GM11168 (cell line): Measurements from ENCODE around the gene CNGB1.

Source experiments
- in situ Hi-C: fragments of 300-500 bp; cut with MboI; formaldehyde crosslinking; loops from one replicate; pipeline ENCODE4 v1.12.0; 2022; ENCODE audit warnings: low sequenced_read_pairs; ENCODE audit not compliant: unreplicated experiment

The CNGB1 gene

DNA sequence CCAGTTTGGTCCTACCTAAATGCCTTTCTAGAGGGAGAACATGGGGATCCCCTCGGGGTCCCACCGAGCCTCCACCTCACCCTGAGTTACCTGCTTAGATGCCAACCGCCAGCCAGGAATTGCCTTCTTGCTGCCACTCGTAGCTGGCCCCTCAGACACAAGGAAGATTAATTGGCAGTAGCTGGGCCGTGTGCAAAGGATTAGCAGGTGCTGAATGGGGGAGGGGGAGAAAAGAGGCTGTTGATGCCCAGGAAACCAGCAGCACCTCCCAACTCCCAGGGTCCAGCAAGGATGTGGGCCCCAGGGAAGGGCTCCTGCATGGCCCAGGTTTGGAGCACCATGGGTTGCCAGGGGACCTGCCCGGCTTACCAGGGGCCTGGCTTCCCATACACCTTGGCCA lies at the start of gene CNGB1:
Gene CNGB1, minus strand, starts transcription at position 159 of the 400 bp plus-strand sequence. CDS start 3,842 bp downstream, outside the sequence.
- in situ Hi-C loops: no loop called here

DNA sequence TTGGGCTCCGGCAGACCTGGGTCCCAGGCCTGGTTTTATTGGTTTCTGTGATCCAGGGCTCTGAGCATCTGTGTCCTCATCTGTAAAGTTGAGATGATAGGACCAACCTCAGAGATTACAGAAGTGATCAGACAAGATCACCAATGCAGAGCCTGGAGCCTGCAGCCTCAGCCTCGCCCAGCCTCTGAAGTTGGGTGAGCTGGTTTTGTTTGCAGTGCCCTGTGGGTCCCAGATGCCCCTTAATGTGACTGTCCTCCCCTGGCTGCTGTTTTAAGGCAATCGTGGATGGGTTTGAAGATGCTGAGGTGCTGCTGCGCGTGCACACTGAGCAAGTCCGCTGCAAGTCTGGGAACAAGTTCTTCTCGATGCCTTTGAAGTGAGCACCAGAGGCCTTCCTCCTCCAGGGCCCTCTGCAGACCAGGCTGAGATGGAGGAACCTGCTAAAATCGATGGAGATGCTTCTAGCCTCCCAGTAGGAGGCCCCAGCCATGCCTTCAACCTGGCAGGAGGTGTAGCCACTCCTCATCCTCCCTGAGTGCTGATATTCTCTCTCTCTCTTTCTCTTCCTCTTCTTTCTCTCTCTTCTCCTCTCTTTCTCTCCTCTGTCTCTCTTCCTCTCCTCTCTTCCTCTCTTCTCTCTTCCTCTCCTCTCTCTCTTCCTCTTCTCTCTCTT lies 49.1 kb upstream of the CNGB1 start:
- in situ Hi-C loops: loop anchor here (5.0 kb wide), 1 partner anchor 107 kb away; the partner anchor contains the start of gene CFAP20

DNA sequence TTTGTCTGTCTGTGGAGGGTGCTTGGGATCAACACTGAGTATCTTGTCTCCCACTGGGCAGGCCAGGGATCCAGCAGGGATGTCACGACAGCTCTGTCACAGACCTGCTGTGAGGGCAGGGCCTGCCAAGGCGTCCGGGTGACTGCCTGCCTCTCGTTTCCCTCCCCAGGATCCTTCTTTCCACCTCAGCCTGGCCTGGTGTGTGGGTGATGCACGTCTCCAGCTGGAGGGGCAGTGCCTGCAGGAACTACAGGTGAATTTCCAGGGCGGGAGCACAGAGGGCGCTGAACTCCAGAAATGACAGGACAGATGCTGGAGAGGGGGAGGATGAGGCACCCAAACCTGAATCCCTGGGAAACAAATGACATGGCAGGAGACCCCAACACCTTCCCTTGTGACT lies 47.9 kb upstream of the CNGB1 start:
- in situ Hi-C loops: no loop called here

DNA sequence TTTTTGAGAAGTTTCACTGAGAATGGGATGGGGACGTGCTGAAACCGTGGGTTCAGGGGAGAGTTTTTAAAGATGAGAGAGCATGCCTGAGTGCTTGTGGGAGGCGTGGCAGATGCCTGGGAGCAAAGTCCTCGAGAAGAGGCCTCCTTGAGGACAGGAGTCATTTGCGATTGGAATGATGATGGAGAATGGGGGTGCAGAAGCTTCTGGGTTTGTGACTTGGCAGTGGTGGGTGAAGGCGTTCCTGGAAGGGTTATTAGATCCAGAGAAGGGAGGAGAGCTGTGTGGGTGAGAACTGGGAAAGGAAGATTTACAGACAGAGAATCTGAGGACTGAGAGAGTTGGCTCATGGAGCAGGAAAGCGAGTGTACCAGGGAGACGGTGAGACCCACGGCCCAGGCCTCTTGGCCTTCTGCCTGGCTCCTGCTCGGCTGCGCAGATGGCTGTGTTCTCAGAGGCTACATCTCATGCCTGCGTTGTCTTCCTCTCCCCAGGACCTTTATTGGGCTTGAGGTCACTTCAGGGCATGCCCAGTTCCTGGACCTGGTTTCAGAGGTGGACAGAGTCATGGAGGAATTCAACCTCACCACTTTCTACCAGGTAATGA lies 46.0 kb upstream of the CNGB1 start:
- in situ Hi-C loops: no loop called here

DNA sequence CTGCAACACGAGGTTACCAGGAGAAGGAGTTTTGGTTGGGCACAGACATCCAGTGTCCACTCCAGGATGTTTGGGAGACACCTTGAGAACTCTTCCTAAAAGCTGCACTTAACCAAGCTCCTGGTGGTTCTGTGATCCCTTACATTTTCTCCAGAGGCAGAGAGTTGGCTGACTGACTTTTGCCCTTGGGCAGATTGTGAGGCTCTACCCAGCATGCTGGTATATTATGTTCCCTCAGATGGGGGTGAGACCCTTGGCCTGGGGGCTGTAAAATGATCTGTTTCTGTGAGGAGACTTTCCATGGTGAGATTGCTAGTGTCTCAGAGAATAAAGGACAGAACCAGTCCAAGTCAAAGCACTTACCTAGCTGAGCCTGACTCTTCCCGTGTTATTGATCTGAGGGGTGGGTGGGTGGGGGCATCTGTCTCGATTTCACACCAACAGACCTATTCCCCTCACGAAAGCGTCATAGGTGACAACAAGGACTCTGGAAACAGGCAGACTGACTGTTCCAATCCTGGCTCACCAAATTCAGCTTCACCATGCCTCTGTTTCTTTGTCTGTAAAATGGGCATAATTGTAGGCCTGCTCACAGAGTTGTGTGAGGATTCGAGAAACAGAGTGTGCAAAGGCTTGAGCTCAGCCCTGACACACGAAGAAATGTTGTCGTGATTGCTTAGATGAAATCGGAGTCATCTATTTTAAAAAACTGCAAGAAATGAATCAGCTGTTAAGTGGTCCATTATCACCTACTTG lies 42.5 kb upstream of the CNGB1 start:
- in situ Hi-C loops: no loop called here

DNA sequence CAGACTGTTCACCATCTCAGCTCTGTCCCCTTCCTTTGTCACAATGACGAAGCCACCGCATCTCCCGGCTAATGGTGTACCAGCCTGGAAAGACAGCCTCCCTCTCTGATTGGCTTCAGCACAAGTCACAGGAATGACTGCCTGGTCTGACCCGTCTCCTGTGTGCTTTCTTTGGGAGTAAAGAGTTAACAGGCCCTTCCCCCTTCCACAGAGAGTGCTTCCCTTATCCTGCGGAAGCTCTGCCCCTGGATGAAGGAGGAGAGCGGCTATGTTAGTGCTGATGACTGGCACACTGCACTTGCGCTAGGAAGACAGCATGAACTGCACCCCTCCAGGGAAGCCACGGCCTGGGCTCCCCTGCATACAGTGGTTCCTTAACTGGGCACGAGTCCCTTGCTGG lies 41.6 kb upstream of the CNGB1 start:
- in situ Hi-C loops: no loop called here

DNA sequence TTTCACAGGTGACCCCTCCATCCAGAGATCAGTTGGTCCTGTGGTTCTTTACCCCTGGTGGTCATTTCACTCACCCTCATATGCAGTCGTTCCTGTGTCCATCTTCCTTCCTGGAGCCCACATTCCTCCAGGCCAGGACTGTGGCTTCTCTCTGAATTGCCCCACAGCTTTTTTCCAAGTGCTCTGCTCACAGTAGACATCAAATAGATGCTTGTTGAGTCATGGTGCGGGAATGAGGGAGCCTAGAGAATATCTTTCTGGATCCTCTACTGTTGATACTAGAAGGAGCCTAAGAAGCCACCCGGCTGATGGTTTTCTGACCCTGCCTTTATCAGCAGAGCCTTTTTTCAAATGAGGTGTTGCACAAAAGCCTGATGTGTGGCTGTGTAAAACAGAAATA lies 40.7 kb upstream of the CNGB1 start:
- in situ Hi-C loops: no loop called here

DNA sequence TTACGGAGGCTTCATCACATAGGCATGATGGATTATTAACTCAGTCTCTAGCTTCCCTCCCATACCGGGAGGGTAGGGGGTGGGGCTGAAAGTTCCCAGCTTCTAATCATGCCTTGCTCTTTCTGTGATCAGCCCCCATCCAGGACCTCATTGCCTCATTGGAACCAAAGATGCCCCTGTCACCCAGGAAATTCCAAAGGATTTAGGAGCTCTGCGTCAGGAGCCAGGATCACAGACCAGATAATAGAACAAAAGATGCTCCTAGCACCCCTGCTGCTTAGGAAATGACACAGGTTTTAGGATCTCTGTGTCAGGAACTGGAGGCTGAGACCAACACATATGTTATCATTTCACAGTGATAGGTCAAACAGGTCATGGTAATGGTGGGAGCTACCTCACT lies 40.0 kb upstream of the CNGB1 start:
- in situ Hi-C loops: no loop called here

DNA sequence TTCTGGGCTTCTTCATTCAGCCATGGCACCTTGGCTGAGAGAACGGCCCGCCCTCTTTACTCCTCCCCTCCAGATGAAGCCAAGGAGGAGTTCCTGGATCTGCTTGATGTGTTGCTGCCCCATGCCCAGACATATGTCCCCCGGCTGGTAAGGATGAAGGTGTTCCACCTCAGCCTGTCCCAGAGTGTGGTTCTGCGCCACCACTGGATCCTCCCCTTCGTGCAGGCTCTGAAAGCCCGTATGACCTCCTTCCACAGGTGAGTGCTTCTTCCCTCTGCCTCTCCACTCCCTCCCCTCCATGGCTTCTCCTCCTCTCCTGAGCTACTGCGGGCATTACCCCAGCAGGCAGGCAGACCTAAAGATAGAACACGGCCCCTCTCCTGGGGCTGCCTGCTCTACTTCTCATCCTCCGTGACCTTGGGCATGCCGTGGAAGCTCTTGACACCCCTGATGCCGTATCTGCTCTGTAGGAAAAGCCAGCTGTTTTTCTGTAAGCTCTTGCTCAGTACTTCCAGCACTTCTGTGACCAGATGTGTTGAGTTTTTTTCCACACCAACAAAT lies 39.0 kb upstream of the CNGB1 start:
- in situ Hi-C loops: loop anchor here (10.0 kb wide), 1 partner anchor 115 kb away; no protein-coding TSS in a partner anchor

DNA sequence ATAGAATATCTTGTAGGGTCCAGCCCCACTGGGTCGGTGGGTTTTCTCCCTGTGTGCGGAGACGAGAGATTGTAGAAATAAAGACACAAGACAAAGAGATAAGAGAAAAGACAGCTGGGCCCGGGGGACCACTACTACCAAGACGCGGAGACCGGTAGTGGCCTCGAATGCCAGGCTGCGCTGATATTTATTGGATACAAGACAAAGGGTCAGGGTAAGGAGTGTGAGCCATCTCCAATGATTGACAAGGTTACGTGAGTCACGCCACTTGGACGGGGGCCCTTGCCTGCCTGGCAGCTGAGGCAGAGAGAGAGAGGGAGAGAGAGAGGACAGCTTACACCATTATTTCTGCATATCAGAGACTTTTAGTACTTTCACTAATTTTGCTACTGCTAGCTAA lies 33.8 kb upstream of the CNGB1 start:
- in situ Hi-C loops: loop anchor here (10.0 kb wide), 1 partner anchor 110 kb away; no protein-coding TSS in a partner anchor

DNA sequence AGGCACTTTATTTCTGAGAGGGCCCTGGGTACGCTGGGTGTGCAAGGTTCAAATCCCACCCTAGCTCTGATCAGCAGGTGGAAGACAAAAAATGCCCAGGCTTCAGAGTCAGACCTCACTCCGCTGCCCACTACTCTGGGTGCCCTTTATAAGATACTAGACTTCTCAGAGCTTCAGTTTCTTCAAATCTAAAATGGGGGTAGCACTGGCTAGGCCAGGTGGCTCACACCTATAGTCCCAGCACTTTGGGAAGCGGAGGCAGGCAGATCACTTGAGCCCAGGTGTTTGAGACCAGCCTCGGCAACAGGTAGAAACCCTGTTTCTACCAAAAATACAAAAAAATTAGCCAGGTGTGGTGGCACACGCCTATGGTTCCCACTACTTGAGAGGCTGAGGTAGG lies 32.0 kb upstream of the CNGB1 start:
- in situ Hi-C loops: loop anchor here (10.0 kb wide), 1 partner anchor 108 kb away; no protein-coding TSS in a partner anchor

DNA sequence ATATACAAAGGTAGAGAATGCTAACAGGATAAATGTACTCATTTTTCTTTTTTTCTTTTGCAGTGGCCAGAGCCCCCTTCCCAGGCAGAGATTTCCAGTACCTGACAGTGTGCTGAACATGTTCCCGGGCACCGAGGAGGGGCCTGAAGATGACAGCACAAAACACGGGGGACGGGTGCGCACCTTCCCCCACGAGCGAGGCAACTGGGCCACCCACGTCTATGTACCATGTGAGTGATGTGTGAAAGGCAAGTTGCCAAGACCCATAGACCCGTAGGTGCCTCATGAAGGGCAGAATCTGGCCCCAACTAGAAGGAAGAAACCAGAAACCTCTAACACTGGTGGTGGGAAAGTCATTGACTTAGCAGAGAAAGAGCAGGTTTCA lies 31.5 kb upstream of the CNGB1 start:
- in situ Hi-C loops: loop anchor here (10.0 kb wide), 1 partner anchor 108 kb away; no protein-coding TSS in a partner anchor

DNA sequence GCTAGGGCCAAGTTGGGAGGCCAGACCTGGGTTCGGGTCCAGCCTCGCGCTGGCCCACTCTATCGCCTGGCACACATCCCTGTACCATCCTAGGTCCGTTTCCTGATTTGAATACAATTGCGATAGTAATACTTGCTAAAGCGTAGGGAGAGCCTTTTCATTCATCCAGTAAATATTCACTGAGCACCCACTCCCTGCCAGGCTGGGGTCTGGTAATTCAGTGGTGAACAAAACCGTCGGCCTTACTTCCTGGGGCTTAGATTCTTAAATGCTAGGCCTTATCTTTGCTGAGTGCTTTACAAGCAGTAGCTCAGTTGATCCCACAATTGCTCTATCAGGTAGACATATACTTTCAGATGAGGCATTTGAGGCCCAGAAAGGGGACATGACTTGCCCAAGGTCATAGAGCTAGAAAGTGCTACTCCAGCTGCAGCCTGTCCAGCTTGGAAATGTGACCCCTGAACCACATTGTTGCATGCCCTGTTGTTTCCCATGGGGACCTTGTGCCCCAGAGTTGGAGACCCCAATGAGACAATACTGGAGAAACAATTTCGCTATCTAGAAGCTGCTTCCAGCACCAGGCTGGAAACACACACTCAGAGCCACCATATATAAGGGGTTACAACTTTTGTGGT lies 31.0 kb upstream of the CNGB1 start:
- in situ Hi-C loops: loop anchor here (10.0 kb wide), 1 partner anchor 107 kb away; no protein-coding TSS in a partner anchor

DNA sequence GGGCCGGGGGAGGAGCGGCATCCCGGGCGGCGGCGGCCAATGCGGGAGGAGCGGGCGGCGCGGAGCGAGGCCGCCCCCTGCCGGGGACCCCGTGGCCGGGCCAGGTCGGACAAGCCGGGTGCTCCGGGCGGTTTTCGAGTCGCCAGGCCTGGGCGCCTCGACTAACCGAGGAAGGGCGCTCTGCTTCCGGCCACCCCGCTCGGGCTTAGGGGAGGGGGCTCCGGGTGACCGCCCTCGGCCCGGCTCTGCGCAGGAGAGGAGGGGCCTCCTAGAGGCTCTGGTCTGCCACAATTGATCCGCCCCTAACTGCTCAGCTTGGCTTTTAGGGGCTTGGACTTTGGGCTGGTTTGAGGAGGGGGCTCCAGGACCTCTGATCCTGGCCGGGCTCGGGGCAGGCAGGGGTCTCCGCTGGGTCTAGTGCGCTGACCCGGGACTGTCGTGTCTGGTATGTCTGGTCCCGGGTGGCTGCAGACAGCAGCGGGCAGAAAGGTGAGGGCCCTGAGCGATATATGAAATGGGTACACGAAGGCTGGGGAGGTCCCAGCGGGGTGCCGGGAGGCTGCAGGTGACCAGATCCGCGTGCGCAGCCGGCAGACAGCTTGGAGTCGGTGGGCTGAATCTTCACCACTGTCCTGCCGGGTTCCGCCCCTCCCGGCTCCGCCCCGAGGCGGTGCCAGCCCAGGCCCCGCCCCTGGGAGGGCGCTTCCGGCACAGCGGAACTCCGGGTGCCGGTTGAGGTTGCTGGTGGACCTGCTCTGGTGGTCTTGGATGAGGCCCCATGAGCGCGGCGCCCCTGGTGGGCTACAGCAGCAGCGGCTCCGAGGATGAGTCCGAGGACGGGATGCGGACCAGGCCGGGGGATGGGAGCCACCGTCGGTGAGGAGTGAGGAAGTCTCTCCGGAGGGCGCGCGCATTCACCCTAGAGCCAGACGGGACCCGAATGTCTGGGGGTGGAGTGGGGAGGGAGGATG lies 30.1 kb upstream of the CNGB1 start, which contains the start of gene USB1:
Gene USB1, plus strand, starts transcription at position 702 of the 971 bp plus-strand sequence. Its CDS starts 77 bp downstream, at position 779.
- in situ Hi-C loops: loop anchor here (10.0 kb wide), 1 partner anchor 106 kb away; no protein-coding TSS in a partner anchor

DNA sequence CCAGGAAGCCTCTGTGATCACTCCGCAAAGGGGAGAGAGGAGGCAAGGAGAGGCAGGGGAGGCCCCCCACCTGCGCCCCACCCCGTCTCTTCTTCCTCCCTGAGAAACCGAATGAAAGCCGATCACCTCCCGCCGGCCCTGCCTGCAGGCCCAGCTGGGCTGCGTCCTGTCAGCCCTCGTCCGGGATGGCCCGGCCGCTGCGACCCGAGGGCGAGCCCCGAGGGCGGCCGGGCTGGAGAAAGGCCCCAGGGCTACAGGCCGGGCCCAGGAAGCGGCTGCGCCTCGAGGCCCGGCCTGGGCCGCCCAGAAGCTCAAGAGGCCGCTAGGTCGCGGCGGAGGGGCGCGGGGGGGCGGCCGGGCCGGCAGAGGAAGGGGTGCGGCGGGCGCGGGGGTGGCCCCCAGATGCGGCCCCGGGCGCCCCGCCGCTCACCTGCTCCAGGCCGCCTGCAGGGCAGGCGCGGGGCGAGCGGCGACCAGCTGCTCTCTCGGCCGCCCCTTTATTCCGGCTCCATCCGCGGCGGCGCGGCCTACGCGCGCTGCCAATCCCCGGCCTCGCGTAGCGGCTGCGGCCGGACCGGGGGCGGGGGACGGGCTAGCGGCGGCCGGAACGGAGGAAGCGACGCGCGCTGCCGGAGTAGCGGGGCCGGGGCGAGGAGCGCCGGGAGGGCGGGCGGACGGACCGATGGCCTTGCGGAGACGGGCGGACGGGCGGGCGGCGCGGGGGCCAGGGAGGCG lies 29.2 kb upstream of the CNGB1 start, which contains the start of gene ZNF319:
Gene ZNF319, minus strand, starts transcription at position 702 of the 735 bp plus-strand sequence. CDS start 2,407 bp downstream, outside the sequence.
- in situ Hi-C loops: loop anchor here (10.0 kb wide), 1 partner anchor 105 kb away; no protein-coding TSS in a partner anchor

DNA sequence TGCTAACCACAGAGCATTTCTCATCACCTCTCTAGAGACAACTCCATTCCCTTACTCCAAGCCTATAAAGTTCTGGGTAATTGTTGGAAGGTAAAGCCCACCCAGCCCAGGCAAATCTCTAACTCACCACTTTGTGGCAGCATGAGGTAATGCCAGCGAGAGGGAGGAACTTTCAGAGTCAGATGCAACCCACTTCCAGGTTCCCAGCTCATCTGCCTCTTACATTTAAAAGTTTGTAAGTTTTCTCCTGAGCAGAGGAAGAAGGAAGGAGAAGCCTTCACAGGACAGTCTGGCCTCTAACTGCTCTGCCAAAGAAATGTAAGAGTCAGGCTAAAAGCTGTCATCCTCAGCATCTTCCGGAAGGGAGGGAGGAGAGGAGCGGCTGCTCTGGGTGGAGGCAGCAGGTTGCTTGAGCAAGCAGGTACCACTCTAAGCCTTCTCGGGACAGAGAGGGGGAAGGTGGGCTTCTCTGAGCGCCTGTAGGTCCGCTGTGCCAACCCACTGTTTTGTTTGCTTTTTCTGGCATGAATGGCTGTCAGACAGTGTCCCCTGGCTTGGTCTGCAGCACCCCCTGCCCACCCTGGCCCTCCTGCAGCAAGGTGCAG lies 28.5 kb upstream of the CNGB1 start:
- in situ Hi-C loops: no loop called here

DNA sequence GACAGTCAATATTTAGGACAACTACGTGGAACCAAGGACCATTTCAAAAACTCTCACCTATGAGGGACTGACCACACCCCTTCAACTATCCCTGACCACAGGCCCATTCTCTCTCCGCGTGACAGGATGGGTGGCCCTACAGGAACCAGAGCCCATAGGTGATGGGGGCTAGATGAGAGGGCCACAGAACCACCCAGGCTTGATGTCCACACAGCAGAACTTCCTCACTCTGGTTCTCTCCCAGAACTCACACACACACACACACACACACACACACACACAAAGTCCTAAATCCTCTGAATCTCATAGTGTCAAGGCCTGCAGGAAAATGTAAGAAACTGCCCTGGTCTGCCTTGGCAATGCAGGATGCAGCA lies 28.1 kb upstream of the CNGB1 start:
- in situ Hi-C loops: no loop called here

DNA sequence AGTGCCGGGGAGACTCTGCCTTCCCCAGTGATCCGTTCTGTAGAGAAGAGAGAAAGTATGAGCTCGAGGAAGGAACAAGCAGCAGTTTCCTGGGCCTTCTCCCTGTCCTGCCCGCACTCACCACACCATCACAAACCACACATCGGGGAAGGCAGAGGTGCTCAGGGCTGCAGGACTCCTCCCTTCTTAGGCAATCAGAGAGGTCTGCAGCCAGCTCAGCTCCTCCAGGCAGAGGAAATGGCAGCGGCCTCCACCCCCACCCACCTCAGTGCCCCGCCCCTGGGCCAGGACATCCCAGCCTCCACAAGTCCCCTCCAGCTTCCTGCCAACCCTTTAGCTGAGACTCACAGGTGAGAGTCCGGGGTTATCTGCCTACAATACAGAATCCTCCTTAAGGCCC lies 27.6 kb upstream of the CNGB1 start:
- in situ Hi-C loops: no loop called here
